Calu3 (cell line): ENCODE data around the gene TNC. TPM values are rescaled to one million over a fixed set of nuclear protein-coding genes. Genes with fewer than 3 reads are reported as not detected.

ENCODE experiments used
- BruUV-seq: library from RNA; stranded (reverse); fragments of 400-500 nt; replicated peaks from 2 replicates; lab custom pipeline; 2021; lab: Mats Ljungman, UMichigan
- CTCF ChIA-PET: fragments of 300-600 bp; sonication (Branson Sonifier 250); formaldehyde crosslinking; loops from one replicate; lab custom pipeline; 2022; ENCODE audit warnings: antibody characterized with exemption; lab: Charles Lee
- DNase-seq: peaks from one replicate; pipeline ENCODE4 v3.0.0; 2022
- H3K27ac Mint-ChIP-seq: one replicate; pipeline ENCODE4 v1.8.0; 2022; ENCODE audit warnings: mixed read lengths; ENCODE audit not compliant: unreplicated experiment
- H3K27me3 Mint-ChIP-seq: one replicate; pipeline ENCODE4 v1.8.0; 2022; ENCODE audit warnings: mixed read lengths; ENCODE audit not compliant: unreplicated experiment
- H3K36me3 Mint-ChIP-seq: one replicate; pipeline ENCODE4 v1.8.0; 2022; ENCODE audit warnings: mild to moderate bottlenecking, moderate library complexity, mixed read lengths; ENCODE audit not compliant: insufficient read depth, unreplicated experiment
- H3K4me1 Mint-ChIP-seq: one replicate; pipeline ENCODE4 v1.8.0; 2022; ENCODE audit warnings: mild to moderate bottlenecking, low read depth, mixed read lengths; ENCODE audit not compliant: unreplicated experiment
- H3K4me3 Mint-ChIP-seq: one replicate; pipeline ENCODE4 v1.8.0; 2022; ENCODE audit warnings: mild to moderate bottlenecking, low read depth, moderate library complexity, mixed read lengths; ENCODE audit not compliant: unreplicated experiment
- H3K9me3 Mint-ChIP-seq: one replicate; pipeline ENCODE4 v1.8.0; 2022; ENCODE audit warnings: low read depth, mixed read lengths; ENCODE audit not compliant: unreplicated experiment
- intact Hi-C: fragments of 100-400 bp; cut with micrococcal nuclease; formaldehyde crosslinking; loops from one replicate; pipeline ENCODE4 v1.10.0; 2022; ENCODE audit not compliant: unreplicated experiment
- total RNA-seq: library from RNA; stranded (reverse); gene quantifications from 2 replicates; pipeline ENCODE4 v1.2.3, GENCODE V29; 2022
- TF ChIP-seq, protein P1 (sequence below): fragments of 200-600 bp; IDR thresholded peaks from one replicate; pipeline ENCODE4 v1.8.0; 2022; ENCODE audit warnings: antibody characterized with exemption; ENCODE audit not compliant: unreplicated experiment

The TNC gene
- total RNA-seq, 1 experiment from 2014 or later, result 1.0 TPM

DNA sequence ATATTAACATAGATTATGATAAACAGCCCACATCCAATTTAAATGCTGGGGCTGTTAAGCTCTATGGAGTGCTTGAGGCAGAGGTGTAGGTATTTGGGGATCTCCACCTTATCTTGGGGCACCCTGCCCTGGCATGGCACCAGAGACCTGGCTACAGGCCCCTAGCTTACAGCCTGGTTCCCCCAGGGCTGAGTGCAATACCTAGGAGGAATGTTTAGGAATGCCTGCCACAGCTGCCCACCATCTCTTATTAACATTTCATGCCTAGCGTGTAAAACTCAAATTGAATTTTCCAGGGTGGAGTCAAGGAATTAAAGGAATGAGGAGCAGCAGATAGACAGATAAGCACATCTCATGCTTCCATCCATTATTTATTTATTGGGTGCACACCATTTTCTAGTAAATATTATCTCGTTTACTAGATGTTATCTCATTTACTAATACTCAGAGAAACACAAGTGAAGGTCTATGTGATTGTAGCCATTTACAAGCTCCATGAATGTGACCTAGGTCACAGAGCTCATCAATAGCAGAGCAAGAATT is 131.9 kb downstream of the TNC start:
- DNase-seq, result no peak
- BruUV-seq, result no TSS peak
- H3K27ac Mint-ChIP-seq, result no peak overlapping the region
- no peaks in the 10 kb centered on the region for H3K36me3 Mint-ChIP-seq
- no peak overlapping the region for H3K4me3 Mint-ChIP-seq
- CTCF ChIA-PET, result interaction anchor here (0.6 kb wide), 1 partner anchor 55 kb away, joined by 5 read pairs; no protein-coding TSS in a partner anchor
- intact Hi-C loops, result loop anchor here (10.0 kb wide), 1 partner anchor 51 kb away; the partner anchor contains the start of gene TNFSF8
- TF ChIP-seq, protein P1, sequence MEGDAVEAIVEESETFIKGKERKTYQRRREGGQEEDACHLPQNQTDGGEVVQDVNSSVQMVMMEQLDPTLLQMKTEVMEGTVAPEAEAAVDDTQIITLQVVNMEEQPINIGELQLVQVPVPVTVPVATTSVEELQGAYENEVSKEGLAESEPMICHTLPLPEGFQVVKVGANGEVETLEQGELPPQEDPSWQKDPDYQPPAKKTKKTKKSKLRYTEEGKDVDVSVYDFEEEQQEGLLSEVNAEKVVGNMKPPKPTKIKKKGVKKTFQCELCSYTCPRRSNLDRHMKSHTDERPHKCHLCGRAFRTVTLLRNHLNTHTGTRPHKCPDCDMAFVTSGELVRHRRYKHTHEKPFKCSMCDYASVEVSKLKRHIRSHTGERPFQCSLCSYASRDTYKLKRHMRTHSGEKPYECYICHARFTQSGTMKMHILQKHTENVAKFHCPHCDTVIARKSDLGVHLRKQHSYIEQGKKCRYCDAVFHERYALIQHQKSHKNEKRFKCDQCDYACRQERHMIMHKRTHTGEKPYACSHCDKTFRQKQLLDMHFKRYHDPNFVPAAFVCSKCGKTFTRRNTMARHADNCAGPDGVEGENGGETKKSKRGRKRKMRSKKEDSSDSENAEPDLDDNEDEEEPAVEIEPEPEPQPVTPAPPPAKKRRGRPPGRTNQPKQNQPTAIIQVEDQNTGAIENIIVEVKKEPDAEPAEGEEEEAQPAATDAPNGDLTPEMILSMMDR, result no peak
- H3K9me3 Mint-ChIP-seq, result no peaks in the 10 kb centered on the region
- no peaks in the 10 kb centered on the region for H3K4me1 Mint-ChIP-seq
- peaks cover 44% of the 10 kb centered on the region for H3K27me3 Mint-ChIP-seq

DNA sequence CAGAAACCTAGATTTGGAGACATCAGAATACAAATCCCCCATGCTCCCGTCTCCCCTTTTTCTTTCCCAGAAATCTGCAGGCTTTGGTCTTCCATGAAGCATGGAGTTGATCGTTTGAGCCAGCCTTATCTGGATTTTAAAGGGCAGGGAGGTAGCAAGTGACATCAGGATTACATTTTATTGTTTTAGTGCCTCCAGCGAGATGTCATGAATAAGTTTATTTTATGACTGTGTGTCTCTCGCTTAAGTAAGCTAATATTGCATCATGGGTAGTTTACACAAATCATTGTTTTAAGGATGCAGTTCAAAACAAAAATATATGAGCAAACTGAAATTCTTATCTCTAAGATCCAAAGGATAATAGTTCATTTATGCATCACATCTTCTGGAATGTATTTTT is 136.9 kb downstream of the TNC start:
- TF ChIP-seq, protein P1, result no peak
- CTCF ChIA-PET, result no interaction called here
- Mint-ChIP-seq H3K27me3 (peaks cover 33% of the 10 kb centered on the region), H3K36me3 (no peaks in the 10 kb centered on the region), H3K4me1 (no peaks in the 10 kb centered on the region), H3K4me3 (no peak overlapping the region), H3K9me3 (no peaks in the 10 kb centered on the region), H3K27ac (no peak overlapping the region)
- BruUV-seq, result no TSS peak
- intact Hi-C loops, result loop anchor here (10.0 kb wide), 1 partner anchor 46 kb away; the partner anchor contains the start of gene TNFSF8
- no peak for DNase-seq

DNA sequence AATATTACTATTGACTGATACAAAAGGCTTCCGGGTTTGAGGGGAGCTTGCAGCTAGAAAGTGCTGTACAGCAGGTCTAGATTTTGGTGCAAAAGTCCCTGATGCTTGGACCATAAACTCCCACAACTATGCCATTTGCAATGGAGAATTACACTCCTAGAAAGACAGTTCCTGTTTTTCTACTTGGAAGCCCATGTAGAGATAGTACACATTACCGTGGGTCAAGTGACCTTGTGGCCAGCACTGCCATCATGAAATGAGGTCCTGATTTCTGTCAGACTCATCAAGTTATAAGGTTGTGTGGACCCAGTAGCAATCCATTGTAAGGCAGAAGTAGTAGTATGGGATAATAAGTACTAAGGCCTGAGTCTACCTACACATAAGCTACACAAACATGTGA is 144.7 kb downstream of the TNC start:
- CTCF ChIA-PET, result no interaction called here
- TF ChIP-seq, protein P1, result no peak
- DNase-seq, result no peak
- Mint-ChIP-seq H3K4me1 (no peaks in the 10 kb centered on the region), H3K36me3 (no peaks in the 10 kb centered on the region), H3K27ac (no peak overlapping the region), H3K4me3 (no peak overlapping the region), H3K27me3 (peaks cover 22% of the 10 kb centered on the region), H3K9me3 (no peaks in the 10 kb centered on the region)
- no TSS peak for BruUV-seq
- intact Hi-C loops, result no loop called here

DNA sequence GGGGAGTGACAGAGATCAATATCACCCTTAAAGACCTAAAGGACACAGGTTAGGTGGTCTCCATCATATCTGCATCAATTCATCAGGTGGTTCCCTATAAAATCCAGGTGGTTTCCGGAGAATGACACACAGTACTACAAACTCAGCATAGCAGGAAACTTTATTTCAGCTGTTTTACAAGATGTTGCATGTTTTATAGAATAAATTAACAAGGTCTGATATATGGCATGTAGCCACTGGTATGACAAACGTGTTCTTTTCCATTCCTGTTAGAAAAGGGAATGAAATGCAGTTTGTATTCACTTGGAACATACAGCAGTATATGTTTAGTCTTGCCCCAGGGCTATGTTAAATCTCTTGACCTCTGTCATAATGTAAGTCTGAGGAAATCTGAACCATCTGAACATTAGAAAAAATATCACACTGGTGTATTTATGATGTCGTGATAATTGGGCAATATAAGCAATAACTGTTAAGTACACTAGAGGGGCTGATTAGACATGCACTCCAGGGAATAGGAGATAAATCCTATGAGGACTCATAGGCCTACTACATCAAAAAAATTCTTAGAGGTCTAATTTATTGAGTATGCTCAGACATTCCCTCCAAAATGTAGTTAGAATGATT is 145.3 kb downstream of the TNC start:
- no peak for DNase-seq
- H3K4me1 Mint-ChIP-seq, result no peaks in the 10 kb centered on the region
- BruUV-seq, result no TSS peak
- intact Hi-C loops, result no loop called here
- CTCF ChIA-PET, result no interaction called here
- H3K27me3 Mint-ChIP-seq, result peaks cover 19% of the 10 kb centered on the region
- H3K36me3 Mint-ChIP-seq, result no peaks in the 10 kb centered on the region
- H3K27ac Mint-ChIP-seq, result no peak overlapping the region
- no peaks in the 10 kb centered on the region for H3K9me3 Mint-ChIP-seq
- H3K4me3 Mint-ChIP-seq, result no peak overlapping the region
- TF ChIP-seq, protein P1, result no peak

Other genes with a start within 250 kb of the TNC start
- gene TNFSF8, start 187.6 kb downstream of the TNC start, total RNA-seq, result not detected in 2 replicates